Endothelial cell (in vitro differentiated cells): ENCODE results near the gene WWC2. TPM values are rescaled to one million over a fixed set of nuclear protein-coding genes. Genes with fewer than 3 reads are reported as not detected.

Experiments used
- DNase-seq: peaks from one replicate; pipeline ENCODE4 v3.0.0; 2021; ENCODE audit warnings: low spot score
- H3K27ac Mint-ChIP-seq: one replicate; pipeline ENCODE4 v1.8.0; 2021; ENCODE audit warnings: mixed read lengths, inconsistent platforms; ENCODE audit not compliant: unreplicated experiment
- H3K27me3 Mint-ChIP-seq: one replicate; pipeline ENCODE4 v1.8.0; 2021; ENCODE audit warnings: mild to moderate bottlenecking, moderate library complexity, mixed read lengths, inconsistent platforms; ENCODE audit not compliant: unreplicated experiment
- H3K36me3 Mint-ChIP-seq: one replicate; pipeline ENCODE4 v1.8.0; 2021; ENCODE audit warnings: mild to moderate bottlenecking, low read depth, mixed read lengths, inconsistent platforms; ENCODE audit not compliant: unreplicated experiment
- H3K4me1 Mint-ChIP-seq: one replicate; pipeline ENCODE4 v1.8.0; 2021; ENCODE audit warnings: mild to moderate bottlenecking, mixed read lengths, inconsistent platforms; ENCODE audit not compliant: unreplicated experiment
- H3K4me3 Mint-ChIP-seq: one replicate; pipeline ENCODE4 v1.8.0; 2021; ENCODE audit warnings: mild to moderate bottlenecking, mixed read lengths, inconsistent platforms; ENCODE audit not compliant: unreplicated experiment
- H3K9me3 Mint-ChIP-seq: one replicate; pipeline ENCODE4 v1.8.0; 2021; ENCODE audit warnings: mixed read lengths, inconsistent platforms; ENCODE audit not compliant: unreplicated experiment
- total RNA-seq: library from RNA; stranded (reverse); fragmentation: NEBNext Ultra II Directional; extraction: Animal tissue kit (Norgen Biotek cat#: 25700); gene quantifications from one replicate; pipeline ENCODE4 v1.2.1, GENCODE V29; 2021; ENCODE audit not compliant: unreplicated experiment
- TF ChIP-seq, protein P1 (sequence below): fragments of 200-600 bp; sonication (generic); IDR thresholded peaks from one replicate; pipeline ENCODE4 v1.5.0; 2021; ENCODE audit warnings: antibody characterized with exemption; ENCODE audit not compliant: unreplicated experiment

The WWC2 gene
- total RNA-seq, 1 donor from 2014 or later, result 32.0 TPM

GRCh38 chr4:183158062-183158461, 59.0 kb downstream of the WWC2 start:
- H3K27me3 Mint-ChIP-seq, result peaks cover 4% of the 10 kb centered on the region
- H3K4me3 Mint-ChIP-seq, result no peak overlapping the region
- TF ChIP-seq, protein P1, sequence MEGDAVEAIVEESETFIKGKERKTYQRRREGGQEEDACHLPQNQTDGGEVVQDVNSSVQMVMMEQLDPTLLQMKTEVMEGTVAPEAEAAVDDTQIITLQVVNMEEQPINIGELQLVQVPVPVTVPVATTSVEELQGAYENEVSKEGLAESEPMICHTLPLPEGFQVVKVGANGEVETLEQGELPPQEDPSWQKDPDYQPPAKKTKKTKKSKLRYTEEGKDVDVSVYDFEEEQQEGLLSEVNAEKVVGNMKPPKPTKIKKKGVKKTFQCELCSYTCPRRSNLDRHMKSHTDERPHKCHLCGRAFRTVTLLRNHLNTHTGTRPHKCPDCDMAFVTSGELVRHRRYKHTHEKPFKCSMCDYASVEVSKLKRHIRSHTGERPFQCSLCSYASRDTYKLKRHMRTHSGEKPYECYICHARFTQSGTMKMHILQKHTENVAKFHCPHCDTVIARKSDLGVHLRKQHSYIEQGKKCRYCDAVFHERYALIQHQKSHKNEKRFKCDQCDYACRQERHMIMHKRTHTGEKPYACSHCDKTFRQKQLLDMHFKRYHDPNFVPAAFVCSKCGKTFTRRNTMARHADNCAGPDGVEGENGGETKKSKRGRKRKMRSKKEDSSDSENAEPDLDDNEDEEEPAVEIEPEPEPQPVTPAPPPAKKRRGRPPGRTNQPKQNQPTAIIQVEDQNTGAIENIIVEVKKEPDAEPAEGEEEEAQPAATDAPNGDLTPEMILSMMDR, result no peak
- no peaks in the 10 kb centered on the region for H3K36me3 Mint-ChIP-seq
- H3K4me1 Mint-ChIP-seq, result peaks cover 12% of the 10 kb centered on the region
- no peak for DNase-seq
- no peaks in the 10 kb centered on the region for H3K9me3 Mint-ChIP-seq
- H3K27ac Mint-ChIP-seq, result no peak overlapping the region

- TF ChIP-seq, protein P1, result no peak
- DNase-seq, result no peak
- H3K36me3 Mint-ChIP-seq, result no peaks in the 10 kb centered on the region
- no peaks in the 10 kb centered on the region for H3K9me3 Mint-ChIP-seq
- no peak overlapping the region for H3K27ac Mint-ChIP-seq
- H3K4me1 Mint-ChIP-seq, result peaks cover 17% of the 10 kb centered on the region
- H3K27me3 Mint-ChIP-seq, result peaks cover 4% of the 10 kb centered on the region
- H3K4me3 Mint-ChIP-seq, result no peak overlapping the region
Observed at GRCh38 chr4:183161630-183162029, 62.6 kb downstream of the WWC2 start.

GRCh38 chr4:183163135-183163534, 64.1 kb downstream of the WWC2 start:
- Mint-ChIP-seq H3K27ac (no peak overlapping the region), H3K36me3 (no peaks in the 10 kb centered on the region), H3K27me3 (no peaks in the 10 kb centered on the region), H3K4me1 (peaks cover 17% of the 10 kb centered on the region), H3K9me3 (no peaks in the 10 kb centered on the region), H3K4me3 (no peak overlapping the region)
- TF ChIP-seq, protein P1, result no peak
- DNase-seq, result no peak

DNA sequence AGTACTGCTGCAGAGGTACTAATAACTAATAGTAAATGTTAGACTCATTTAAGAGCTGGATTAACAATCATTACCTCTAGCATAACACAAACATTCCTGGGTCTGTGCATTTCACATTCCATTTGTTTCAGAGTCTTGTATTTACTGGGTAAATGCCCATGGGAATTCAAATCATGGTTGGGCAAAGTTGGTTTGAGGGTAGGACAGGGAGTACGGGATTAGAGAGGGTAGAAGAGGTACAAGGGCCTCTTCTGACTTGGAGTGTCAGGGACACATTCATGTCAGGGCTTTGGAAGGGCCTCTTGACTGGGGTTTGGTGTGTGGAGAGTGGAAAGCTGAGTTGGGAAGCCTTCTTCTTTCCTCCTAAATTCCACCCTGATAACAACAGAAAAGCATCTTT, 65.9 kb downstream of the WWC2 start:
- Mint-ChIP-seq H3K27ac (peak overlapping the region; percentile 44), H3K27me3 (no peaks in the 10 kb centered on the region), H3K36me3 (no peaks in the 10 kb centered on the region), H3K9me3 (no peaks in the 10 kb centered on the region), H3K4me3 (no peak overlapping the region), H3K4me1 (peaks cover 17% of the 10 kb centered on the region)
- no peak for DNase-seq
- TF ChIP-seq, protein P1, result no peak

DNA sequence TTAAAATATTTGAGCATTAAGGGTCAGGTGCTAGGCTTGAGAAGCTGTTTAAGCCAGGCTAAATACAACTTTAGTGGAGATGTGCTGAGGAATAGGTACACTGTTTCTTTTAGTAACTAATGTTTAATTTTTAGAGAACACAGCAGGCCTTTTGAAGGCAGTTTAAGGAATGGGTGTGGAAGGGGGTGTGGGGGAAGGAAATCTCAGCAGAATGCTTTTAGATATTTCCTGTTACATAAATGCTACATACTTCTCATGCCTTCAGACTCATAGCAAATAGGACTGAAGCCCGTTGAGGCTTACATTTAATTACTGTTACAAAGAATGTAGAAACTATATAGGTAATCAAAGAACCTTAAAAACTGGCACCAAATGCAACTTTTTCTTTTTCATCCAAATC, 66.3 kb downstream of the WWC2 start:
- peaks cover 17% of the 10 kb centered on the region for H3K4me1 Mint-ChIP-seq

More for the DNA sequence above, 66.3 kb downstream of the WWC2 start:
- TF ChIP-seq, protein P1, result no peak
- no peak overlapping the region for H3K4me3 Mint-ChIP-seq
- no peaks in the 10 kb centered on the region for H3K9me3 Mint-ChIP-seq
- no peak for DNase-seq
- H3K27ac Mint-ChIP-seq, result no peak overlapping the region
- H3K27me3 Mint-ChIP-seq, result no peaks in the 10 kb centered on the region
- no peaks in the 10 kb centered on the region for H3K36me3 Mint-ChIP-seq
